GM20000 (cell line): Measurements from ENCODE around the gene ZNF48.
A peak's percentile ranks its signal among the peaks of the same experiment; 100 is the strongest.

Experiments
- DNase-seq: peaks from one replicate; pipeline ENCODE4 v3.0.0; 2012; ENCODE audit warnings: low spot score
- TF ChIP-seq, protein P1 (sequence below): IDR thresholded peaks from 2 replicates; pipeline ENCODE4 v1.5.1; 2012; ENCODE audit warnings: mild to moderate bottlenecking, control low read depth; ENCODE audit errors: extremely low read depth, missing control alignments

Gene ZNF48

DNA sequence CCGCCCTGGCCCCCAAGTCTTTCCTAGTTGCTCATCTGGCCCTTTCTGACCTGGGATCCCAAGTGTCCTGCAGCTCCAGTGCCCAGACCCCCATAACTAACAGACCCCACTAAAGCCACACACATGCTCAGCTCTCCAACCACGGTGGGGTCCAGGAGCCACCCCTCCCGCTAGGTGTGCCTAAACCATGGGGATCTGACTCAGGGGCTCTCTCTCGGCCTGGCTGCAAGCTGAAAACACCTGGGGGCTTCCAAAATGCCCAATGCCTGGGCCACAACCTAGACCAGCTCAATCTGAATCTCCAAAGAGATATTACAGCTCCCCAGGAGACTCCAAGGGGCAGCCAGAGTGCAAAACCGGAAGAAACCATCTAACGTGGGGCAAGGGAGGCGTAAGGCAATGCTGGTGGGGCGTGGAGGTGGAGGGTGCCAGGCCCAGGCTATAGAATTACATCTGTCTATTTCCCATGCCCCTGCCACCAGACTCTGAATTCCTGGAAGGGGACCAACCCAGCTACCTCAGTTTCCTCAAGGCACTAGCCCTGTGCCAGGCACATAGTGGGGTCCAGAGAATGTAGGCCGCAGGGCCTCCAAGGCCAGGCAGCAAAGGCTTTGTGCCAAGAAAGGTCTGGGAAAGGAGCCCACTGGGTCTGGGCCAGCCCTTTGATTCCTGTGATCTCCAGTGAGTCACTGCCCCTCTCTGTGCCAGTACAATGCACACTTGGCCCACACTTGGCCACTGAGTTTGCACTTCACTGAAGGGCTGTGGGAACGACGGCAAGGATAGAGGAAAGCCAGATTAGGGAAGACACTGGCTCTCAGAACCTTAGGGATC lies 43.4 kb upstream of the ZNF48 start:
- DNase-seq, result no peak
- TF ChIP-seq, protein P1, sequence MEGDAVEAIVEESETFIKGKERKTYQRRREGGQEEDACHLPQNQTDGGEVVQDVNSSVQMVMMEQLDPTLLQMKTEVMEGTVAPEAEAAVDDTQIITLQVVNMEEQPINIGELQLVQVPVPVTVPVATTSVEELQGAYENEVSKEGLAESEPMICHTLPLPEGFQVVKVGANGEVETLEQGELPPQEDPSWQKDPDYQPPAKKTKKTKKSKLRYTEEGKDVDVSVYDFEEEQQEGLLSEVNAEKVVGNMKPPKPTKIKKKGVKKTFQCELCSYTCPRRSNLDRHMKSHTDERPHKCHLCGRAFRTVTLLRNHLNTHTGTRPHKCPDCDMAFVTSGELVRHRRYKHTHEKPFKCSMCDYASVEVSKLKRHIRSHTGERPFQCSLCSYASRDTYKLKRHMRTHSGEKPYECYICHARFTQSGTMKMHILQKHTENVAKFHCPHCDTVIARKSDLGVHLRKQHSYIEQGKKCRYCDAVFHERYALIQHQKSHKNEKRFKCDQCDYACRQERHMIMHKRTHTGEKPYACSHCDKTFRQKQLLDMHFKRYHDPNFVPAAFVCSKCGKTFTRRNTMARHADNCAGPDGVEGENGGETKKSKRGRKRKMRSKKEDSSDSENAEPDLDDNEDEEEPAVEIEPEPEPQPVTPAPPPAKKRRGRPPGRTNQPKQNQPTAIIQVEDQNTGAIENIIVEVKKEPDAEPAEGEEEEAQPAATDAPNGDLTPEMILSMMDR, result no peak

DNA sequence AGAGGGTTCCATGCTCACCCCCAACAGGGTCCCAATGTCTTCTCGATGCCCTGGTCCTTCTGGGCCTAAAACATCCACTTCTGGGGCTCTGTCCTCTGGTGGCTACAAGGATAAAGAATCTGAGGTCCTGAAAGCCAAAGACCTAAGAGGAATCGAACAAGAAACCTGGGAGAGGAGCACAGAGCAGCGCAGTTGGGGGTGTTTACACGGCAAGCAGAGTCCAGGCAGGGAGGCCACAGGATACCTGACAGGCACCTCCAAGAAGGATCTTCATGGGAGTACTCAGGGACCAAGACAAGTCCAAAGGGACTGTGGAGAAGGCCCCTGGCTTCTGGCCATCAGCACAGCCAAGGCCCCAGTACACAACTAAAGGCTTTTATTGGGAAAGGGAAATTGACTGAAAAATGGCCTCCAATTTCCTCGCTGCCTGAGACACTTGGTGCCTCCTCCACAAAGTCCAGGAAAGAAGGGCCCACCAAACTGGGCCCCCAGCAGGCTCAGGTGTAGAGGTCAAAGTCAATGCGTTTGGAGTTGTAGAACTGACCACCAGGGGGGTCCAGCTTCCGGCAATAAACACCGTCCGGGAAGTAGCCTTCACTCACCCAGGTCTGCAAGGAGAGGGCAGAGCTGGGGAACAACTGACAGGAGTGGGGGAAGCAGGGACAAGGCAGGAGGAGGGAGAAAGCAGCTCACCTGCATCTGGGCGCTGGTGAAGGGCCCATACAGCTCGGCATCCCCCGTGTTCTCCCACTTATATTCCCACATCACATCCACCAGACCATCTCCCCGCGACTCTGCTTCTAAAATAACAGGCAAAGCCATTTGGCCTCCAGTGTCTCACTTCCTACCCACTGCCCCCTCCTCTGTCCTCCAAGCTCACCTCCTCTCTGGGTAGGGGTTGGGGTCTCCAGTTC lies 42.5 kb upstream of the ZNF48 start:
- DNase-seq, result no peak
- TF ChIP-seq, protein P1, result no peak

DNA sequence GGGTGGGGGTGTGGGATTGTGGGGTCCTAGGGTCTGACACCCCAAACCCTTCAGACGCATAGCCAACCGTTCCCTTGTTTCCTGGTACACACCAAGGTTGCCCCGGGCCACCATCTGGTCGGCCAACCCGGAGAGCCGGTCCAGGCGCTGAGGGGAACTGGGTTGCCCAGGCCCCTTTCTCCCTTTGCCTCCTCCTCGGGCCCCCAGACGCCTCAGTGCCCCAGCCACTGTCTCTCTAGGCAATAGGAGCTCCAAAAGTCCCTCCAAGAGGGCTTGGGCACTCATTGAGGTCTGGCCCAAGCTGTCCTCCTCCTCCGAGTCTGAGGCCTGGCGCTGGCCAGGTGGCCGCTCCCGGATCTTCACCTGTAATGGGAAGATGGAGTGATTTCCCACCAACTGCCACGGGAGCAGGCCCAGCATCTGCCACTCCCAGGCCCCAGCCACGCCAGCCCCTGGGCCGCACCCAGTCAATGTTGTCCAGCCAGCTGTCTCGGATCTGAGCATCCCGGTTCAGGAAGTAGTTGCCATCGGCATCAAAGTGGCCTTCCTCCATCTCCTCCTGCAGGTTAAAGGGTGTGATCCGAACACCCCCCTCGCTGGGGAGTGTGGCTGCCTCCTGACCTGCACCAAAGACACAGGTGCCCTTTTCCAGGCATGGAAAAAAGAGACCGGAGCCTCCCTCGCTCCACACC lies 41.6 kb upstream of the ZNF48 start:
- no peak for DNase-seq
- TF ChIP-seq, protein P1, result no peak

DNA sequence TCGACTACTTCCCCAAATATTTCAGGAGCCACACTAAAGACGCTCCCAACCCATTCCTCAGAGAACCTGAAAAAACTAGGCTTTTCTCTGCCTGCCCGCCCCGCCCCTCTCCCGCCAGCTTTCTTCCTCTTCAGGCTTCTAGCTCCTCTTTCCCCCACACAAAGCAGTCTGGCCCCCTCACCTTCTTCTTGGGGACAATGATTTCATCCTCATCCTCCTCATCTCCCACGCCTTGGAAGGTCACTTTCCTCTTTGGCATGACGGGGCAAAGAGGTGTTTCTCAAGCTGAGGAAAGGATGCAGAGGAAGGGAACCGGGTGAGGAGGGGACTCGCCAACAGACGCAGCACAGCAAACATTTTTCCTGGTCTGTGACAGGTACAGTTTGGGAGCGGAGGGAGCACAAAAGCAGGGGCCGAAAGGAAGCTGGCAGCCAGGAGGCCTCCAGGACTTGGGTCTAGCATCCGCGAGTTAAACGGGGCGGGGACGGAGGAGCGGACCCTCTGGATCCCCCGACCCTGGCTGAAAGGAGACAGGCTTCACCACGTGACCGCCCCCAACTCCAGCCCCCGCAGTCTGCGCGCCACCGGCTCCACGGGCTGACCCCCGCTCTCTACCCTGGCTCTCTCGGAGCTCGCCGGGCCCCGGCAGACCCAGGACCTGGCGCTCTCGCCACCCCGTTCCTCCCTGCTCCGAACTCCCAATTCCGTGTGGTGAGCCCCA lies 40.6 kb upstream of the ZNF48 start:
- DNase-seq, result no peak
- TF ChIP-seq, protein P1, result no peak

DNA sequence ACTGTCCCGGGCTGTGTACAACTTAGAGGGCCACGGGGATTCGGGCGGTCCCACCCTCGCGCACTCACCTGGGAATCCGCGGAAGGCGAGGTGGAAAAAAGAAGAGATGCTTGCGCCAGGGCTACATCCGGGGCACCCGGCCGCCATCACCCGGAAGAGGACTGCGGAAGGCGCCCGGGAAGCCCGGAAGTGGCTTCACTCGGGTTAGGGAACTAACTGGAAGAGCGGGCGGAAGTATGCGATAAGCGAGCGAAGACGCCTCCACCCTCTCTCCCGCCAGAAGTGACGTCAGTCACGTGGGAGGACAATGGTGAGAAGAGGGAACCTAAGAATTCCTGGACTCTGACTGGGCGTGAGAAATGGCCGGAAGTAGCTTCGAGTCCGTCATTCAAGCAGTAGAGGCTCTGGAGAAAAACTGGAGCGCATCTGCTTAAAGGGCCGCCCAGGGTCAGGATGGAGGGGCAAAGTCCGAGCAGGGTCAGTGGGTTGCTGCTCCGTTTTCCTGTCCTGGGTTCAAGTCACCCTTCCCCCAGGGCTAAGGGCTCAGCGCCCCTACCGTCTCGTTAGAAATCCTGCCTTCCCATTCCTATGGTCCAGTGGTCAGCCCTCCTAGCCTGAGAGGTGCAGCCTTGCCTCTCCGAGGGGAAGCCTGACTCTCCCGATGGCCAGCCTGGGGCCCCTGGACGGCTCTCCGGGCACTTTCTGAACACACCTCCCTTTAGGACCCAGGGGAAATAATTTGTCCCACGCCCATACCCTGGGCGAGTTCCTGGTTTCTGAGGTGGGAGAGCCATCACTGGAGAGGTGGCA lies 39.9 kb upstream of the ZNF48 start, which contains the start of gene CD2BP2:
Gene CD2BP2 (minus strand): TSS at position 165 of the 810 bp plus-strand sequence. CDS start 627 bp downstream, outside the sequence.
- TF ChIP-seq, protein P1, result no peak
- peak; percentile 94 for DNase-seq

DNA sequence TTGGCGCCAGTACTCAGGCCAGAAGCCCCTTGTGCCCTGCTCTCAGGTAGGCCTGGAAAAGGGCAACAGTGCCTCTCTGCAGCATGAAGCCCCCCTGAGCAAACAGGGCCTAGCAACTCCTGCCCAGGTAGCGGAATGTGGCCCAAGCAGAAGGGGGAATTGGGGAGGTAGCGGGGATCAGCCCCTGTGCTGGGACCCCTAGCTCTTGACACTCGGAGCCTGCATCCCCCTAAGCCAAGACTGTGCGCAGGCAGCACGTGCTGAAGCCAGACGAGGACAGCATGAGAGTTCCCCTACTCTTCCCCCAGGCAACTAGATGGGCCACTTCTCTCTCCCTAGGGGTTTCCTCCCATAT lies 39.3 kb upstream of the ZNF48 start:
- TF ChIP-seq, protein P1, result no peak
- no peak for DNase-seq
